Left lobe of liver (tissue), 2 donors: ENCODE results near the gene PTCD2. TPM values are rescaled to one million over a fixed set of nuclear protein-coding genes. Genes with fewer than 3 reads are reported as not detected.
A peak's percentile ranks its signal among the peaks of the same experiment; 100 is the strongest.

Experiments
- ATAC-seq: fragments of 200-7000 bp; cut with Tn5 transposase; one replicate; pipeline ENCODE4 v1.9.1; 2020; ENCODE audit warnings: mild to moderate bottlenecking, moderate library complexity
- DNase-seq: peaks from one replicate; pipeline ENCODE4 v3.0.0-alpha.2; 2020; ENCODE audit warnings: low spot score
- total RNA-seq: library from RNA; stranded (reverse); gene quantifications from one replicate; pipeline ENCODE4 v1.2.1, GENCODE V29; 2021
- donor health status: DM: no; HTN: no; CAD: no; lungs with moderate emphysema.
- donor health status: DM: no; HTN: yes; CAD: no.

The PTCD2 gene
- total RNA-seq, 1 donor from 2014 or later = 6.5 TPM

DNA sequence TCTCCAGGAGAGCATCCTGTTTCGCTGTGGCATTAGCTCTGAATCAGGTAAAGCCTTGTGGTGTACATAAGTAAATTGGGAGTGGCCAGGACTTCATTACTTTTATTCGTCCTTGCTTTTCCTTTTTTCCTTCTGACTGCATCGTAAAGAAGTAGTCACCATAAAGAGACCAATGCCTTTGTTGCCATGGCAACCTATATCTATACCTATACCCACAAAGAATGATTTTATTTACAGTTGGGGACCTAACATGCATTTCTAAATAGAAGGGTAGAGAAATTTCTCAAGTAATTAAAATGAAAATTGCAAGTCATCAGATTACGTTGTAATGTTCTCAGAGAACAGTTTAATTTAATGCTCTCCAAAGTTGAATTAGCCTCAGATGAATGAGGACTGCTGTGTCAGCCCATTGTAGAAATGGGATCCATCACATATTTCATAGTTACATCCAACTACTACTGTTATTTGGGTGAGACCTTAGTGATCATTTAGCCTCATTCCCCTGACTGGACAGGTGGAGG, 18.6 kb downstream of the PTCD2 start:
- no peak for DNase-seq
- ATAC-seq = no peak

GRCh38 chr5:72346398-72346797, 26.2 kb downstream of the PTCD2 start:
- DNase-seq (peak; percentile 84), ATAC-seq (peak; percentile 99)

DNA sequence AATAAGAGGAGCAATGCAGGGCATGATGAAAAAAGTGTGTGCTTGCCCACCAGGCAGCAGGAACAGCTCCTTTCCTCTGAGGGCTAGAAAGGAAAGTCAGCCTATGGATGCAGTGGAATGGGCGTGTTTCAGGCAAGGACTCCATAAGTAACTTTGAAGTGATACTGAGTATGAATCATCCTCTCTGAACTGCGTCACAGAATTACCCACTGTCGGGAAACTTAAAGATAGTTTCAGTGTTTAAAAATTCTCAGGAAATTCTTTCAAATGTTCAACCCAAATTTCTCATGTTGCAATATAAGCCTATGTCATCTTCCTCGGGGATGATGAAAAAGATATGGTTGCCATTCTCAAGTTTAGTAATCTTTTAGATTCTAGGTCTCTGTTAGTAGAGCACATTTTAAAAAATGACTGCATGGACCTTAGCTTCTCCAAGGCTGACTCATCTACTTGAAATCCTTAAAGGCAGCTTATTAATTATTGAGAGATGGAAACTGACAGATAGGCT, 27.7 kb downstream of the PTCD2 start:
- no peak for ATAC-seq

GRCh38 chr5:72351376-72351775, 31.2 kb downstream of the PTCD2 start:
- DNase-seq = no peak
- no peak for ATAC-seq

More for the DNA sequence above, 27.7 kb downstream of the PTCD2 start:
- DNase-seq = no peak

DNA sequence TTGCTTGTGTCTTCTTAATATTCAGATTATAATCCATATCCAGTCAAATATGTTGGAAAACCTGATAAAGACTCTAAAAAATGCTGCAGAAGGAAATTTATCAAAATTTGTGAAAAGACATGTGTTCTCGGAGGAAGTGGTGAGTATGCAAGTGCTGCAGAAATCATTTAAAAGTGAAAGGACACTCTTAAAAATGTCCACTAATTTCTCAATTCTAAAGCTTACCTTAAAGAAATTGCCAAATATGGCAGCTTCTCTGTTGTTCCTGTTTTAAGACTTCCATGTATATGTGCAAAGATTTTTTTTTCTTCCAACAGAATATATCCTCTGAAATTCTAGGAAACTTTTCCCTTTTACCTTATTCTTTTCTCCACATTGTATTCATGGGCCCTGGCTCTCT, 32.4 kb downstream of the PTCD2 start:
- ATAC-seq = no peak
- no peak for DNase-seq

DNA sequence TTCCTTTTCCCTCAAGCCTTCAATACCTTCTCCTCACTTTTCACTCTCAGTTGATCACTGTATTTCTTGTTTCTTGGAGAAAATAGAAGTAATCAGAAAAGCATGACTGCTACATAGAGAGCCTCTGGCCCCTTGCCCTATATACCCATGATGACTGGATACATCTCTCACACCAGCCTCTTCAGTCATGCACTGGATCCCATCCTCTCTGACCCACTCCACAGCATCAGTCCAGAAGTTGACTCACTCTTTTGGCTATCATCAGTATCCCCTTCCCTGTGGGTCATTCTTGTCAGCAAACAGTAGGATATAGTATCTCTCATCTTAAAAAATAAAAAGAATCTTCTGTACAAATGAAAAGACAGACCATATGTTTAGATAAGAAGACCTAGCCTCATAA, 32.9 kb downstream of the PTCD2 start:
- ATAC-seq = no peak
- no peak for DNase-seq

- ATAC-seq = peak; percentile 69
- no peak for DNase-seq
Measured at GRCh38 chr5:72355706-72356299, 35.6 kb downstream of the PTCD2 start.

DNA sequence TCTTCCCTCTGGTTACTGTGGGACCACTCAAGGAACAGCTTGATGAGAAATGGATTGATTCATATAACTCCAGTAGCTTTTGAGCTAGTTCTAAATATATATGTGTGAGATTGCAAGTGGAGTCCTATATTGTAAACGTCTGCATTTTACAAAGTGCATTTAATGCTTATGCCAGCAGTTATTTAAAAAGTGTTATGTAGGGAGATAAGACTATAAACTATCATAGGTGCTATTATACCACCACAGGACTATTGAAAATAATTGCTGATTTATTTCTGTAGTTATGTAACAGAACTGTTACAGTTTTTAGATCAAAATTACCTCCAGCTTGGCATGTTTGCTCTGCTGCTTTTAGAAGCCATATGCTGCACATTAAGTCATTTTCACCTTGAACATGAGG, 36.2 kb downstream of the PTCD2 start:
- no peak for DNase-seq
- ATAC-seq = no peak

DNA sequence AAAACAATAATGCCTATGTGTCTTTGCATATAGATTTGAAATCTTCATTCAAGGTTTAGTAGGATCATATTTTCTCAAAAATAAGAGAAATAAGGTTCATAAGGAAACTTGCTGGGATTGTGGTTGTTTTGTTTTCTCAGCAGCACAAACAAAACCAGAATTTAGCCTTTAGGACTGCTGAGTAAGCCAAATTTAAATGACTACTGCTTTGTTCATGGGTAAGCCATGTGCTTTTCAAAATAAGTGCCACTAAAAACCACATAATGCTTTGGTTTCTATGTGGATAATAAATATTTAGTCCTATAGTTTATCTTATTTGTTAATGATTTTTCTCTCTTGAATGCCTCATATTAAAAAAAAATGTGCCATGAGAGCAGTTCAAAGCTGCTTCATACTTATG, 38.8 kb downstream of the PTCD2 start:
- ATAC-seq = no peak
- DNase-seq = no peak

- ATAC-seq (no peak), DNase-seq (no peak)
Measured at GRCh38 chr5:72359886-72360285, 39.7 kb downstream of the PTCD2 start.

DNA sequence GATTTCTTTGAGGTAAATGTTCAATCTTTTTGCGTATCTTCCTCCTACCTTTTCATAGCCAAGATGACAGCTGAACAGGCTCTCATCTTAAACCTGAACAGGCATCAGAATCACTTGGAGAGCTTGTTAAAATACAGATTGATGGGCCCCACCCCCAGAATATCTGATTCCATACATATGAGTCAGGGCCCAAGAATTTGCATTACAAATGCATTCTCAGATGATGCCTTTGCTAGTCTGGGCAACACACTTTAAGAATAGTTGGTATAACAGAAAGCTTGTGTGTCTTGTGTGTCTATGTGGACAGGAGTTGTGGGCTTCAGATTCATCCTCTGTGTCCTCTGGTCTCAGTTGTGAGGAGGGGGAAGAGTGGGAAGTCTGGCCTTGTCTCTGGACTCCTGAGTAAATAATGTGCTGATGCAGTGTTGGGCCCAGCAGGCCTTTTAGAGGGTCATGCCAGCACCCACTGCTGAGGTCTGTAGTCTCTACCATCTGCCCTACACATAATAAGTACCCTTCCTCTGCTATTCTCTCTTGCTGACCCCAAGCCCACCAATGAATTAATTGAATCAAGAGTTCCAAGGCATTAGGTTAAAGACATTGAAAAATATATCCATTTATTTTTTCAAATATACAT, 43.1 kb downstream of the PTCD2 start:
- ATAC-seq = no peak
- no peak for DNase-seq

- no peak for ATAC-seq
- DNase-seq = no peak
Measured at GRCh38 chr5:72364171-72364570, 44.0 kb downstream of the PTCD2 start.

- ATAC-seq (no peak), DNase-seq (no peak)
Measured at GRCh38 chr5:72364951-72365350, 44.8 kb downstream of the PTCD2 start.

DNA sequence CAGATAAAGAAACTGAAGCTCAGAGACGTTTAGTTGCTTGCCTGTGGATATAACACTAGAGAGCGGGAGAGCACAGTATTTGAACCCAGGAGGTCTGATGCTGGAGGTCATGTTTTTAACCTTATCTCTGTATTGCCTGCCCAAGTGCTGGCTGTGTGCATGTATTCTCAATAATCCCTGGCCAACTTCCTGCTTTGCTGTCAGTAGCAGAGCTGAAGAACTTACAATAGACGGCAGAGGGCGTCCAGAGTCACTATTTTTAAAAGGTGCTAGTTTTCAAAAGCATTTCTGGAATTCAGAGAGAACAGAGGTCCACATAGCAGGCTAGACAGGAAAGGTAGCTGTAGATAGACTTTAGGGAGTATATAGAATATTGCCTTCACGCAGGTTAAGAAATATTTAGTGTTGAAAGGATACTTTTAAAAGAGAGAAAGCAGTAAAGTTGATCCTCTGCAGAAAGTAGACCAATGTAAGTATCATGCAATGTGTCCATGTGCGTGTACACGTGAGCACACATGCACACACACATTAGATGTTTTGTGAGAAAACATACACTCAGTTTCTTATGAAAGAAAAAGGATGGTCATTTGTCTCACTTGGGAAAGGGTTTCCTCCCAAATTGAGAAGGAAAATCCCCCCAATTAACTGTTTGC, 46.3 kb downstream of the PTCD2 start:
- DNase-seq (peak; percentile 54), ATAC-seq (peak; percentile 98)

GRCh38 chr5:72368271-72368670, 48.1 kb downstream of the PTCD2 start:
- no peak for ATAC-seq

GRCh38 chr5:72369301-72369700, 49.1 kb downstream of the PTCD2 start:
- DNase-seq (no peak), ATAC-seq (no peak)

More at GRCh38 chr5:72368271-72368670, 48.1 kb downstream of the PTCD2 start:
- DNase-seq = no peak

- ATAC-seq (no peak), DNase-seq (no peak)
Measured at GRCh38 chr5:72369711-72370110, 49.5 kb downstream of the PTCD2 start.

DNA sequence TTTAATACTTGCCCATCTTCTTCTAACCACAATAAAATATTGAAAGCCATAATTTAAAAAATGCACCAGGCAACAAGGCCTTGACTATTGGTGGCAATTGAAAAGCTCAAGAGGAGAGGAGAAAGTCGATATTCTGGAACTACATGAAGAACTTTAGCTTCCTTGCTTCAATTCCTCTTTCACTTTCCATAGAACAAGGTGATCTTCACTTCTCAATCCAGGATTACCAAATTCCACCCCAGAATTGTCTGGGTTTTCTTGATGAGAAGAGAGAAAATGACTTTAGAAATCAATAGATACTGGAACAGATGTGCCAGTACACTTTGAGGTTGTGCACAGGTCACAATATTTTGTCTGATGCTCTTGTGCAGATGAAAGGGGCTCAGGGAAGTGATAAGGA, 52.2 kb downstream of the PTCD2 start:
- DNase-seq = no peak
- no peak for ATAC-seq

DNA sequence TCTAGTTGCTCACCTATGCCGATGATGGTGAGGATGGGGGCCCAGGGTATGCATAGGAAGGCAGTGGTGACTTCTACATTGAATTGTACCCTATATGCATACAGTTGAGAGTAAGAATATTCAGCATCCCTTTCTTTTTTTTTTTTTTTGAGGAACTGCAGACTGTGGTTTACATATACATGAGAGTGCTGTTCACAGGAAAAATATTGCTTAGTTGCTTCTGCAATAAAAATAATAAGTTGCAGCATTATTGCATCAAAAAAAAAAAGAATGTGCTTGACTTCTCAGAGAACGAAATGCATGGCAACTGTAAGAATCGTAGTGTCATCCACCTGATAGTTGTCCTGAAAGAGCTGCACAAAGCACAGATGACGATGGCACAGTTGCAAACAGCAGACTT, 52.8 kb downstream of the PTCD2 start:
- no peak for DNase-seq
- ATAC-seq = no peak

- no peak for DNase-seq
- no peak for ATAC-seq
Measured at GRCh38 chr5:72374844-72375243, 54.7 kb downstream of the PTCD2 start.

DNA sequence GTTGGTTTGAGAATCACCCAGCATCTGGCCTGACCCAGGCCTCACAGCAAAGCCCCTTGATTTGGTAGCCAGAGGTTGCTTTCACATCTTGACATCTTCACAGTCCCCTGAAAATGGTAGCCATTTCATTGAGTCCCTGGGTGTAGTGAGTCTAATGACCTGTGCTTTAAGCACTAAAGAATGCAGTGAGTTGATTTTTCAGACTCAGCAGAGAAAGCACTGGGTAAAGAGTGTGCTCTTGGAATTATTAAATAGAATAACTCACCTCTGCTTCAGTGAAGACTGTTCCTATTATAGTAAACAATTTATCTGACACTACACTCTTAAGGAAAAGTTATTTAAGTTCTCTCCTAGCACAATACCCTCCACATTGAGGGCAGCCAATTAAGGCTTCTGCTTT, 56.2 kb downstream of the PTCD2 start:
- ATAC-seq (no peak), DNase-seq (no peak)
